Measurements from ENCODE around the gene DOC2B.

DNA sequence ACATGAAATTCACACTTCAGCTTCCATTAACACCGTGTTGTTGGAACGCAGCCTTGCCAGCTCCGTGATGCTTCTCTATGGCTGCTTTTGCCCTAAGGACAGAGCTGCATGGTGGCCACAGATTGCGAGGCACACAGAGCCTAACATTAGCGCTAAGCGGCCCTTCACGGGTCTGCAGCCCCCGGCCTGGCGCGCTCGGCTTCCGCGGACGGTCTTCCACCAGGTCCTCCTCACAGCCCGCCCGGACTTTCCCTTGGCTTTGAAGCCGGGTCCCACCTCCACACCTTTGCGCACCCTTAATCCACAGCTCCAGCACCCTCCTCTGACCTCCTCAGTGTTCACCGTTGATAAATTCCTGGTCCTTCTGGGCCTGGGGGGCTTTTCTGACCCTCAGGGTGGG is 24.5 kb downstream of the DOC2B start:
- TF ChIP-seq CTCF (IDR thresholded peaks at IDR 0.05; ENCODE audit: low read length) (no peak), EZH2 (IDR thresholded peaks at IDR 0.05; ENCODE audit: borderline replicate concordance, low read length) (no peak)

Data from OCI-LY1 (cell line).